GF-D8 (cell line): Measurements from ENCODE around the gene LRRIQ4.
A peak's percentile ranks its signal among the peaks of the same experiment; 100 is the strongest.

Experiments
- DNase-seq: peaks from one replicate; lab custom pipeline; 2025; lab: John Stamatoyannopoulos, UW

Gene LRRIQ4

DNA sequence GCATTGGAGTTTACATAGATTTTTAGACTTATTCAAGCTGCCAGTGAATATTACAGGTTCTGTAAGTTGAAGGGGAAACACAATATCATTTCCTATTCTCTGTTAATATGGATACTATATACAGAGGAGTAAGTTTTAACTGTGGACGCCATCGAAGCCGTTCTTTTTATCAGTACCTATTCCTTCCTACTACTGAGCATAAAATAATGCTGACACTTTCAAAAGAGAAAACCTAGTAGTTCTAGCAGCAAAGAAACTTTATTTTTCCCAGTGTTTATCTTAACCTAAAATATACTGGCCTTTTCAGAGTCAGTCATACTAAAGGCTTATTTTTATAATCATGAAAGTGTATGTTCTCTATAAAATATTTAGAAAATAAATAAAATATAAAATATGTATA lies 42.8 kb downstream of the LRRIQ4 start:
- no peak for DNase-seq

- DNase-seq, result no peak
Measured at GRCh38 chr3:169857811-169858210, 45.1 kb downstream of the LRRIQ4 start.

DNA sequence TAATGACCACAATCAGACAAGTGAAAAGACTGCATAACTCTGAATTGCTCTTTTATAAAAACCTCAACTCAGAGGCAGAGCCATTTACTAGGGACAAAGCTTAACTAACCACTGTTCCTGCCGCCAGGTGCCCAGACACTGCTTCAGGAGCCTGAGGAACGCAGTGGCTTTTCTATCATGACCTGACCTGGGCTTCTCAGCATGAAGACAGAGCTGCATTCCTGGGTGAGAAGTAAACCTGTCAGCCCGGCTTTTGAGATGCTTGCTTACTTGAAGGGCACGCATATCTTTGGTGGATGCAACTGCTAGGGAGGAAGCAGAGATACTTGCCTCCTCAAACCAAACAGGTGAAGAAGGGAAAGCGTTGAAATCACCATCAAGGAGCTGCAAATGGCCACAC lies 49.2 kb downstream of the LRRIQ4 start:
- no peak for DNase-seq

- DNase-seq, result peak; percentile 22
Measured at GRCh38 chr3:169863458-169863899, 50.8 kb downstream of the LRRIQ4 start.

GRCh38 chr3:169864270-169864669 lies 51.6 kb downstream of the LRRIQ4 start:
- DNase-seq, result no peak

DNA sequence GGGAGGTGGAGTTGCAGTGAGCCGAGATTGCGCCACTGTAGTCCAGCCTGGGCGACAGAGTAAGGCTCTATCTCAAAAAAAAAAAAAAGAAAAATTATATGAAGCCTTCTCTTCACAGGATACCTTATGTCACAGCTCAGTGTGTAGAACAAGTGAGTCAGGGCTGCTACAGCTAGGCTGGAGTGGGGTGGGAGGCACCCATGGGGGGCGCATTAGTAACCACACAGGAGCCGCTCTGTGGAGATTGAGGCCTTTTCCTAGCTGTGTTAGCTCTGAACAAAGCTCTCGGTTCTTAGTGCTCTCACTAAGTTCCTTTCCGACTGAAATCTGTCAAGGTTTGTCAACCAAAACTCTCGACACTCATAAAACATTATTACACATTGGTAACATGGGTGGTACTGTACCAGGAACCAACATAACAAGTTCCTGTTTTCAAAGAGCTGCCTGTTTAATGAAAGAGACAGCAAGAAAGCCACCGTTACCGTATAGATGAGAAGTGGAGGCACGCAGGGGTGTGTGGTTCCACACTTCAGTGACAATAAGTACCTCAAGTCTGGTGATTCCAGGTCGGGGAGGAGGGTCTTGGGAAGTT lies 52.6 kb downstream of the LRRIQ4 start:
- peak; percentile 21 for DNase-seq

- no peak for DNase-seq
Measured at GRCh38 chr3:169867584-169868210, 55.0 kb downstream of the LRRIQ4 start.

- no peak for DNase-seq
Measured at GRCh38 chr3:169868369-169868768, 55.7 kb downstream of the LRRIQ4 start.

GRCh38 chr3:169869484-169870220 lies 57.0 kb downstream of the LRRIQ4 start, which contains the start of gene LRRC31:
LRRC31 (minus strand) TSS chr3:169869935; CDS start chr3:169869807, 128 bp downstream.
- DNase-seq, result no peak

GRCh38 chr3:169871129-169871886 lies 58.6 kb downstream of the LRRIQ4 start:
- no peak for DNase-seq

DNA sequence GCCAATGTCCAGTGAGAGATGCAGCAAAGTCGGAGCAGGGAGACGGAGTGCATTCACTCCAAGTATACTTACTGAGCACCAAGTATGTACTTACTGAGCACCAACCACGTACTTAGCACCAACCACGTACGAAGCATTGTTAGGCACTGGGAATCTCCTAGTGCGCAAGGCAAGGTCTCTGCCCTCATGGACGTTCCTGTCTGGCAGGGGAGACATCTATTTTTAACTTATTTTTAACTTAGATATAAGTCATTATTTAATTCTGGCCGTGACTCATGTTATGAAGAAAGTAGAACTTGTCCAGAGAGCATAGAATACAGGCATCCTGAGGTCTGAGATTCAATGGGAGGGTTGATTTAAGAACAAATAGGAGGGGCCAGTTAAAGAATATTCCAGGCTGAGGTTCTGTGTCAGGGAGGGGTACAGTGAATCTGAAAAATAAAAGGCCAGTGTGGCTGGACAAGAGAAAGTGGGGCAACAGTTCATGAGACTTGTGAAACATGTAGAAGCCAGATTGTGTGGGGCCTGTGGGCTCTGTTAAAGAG lies 66.4 kb downstream of the LRRIQ4 start:
- DNase-seq, result no peak

GRCh38 chr3:169879845-169880575 lies 67.3 kb downstream of the LRRIQ4 start:
- DNase-seq, result no peak

- no peak for DNase-seq
Measured at GRCh38 chr3:169880576-169881250, 68.0 kb downstream of the LRRIQ4 start.

GRCh38 chr3:169886671-169887070 lies 74.0 kb downstream of the LRRIQ4 start:
- DNase-seq, result no peak
